WI38 (cell line): ENCODE measurements around the gene SP1.
A peak's percentile ranks its signal among the peaks of the same experiment; 100 is the strongest.
"Not testable (repeated sequence)": the region's sequence is repeated elsewhere in the genome, so short reads cannot be mapped to it uniquely, and the experiment has no call there.

ENCODE experiments used
- H3K4me3 ChIP-seq: 2 replicates; pipeline ENCODE4 v1.5.1; 2011; ENCODE audit warnings: low read depth, mild to moderate bottlenecking, control low read depth, low read length
- TF ChIP-seq, protein P1 (sequence below): IDR thresholded peaks from 2 replicates; pipeline ENCODE4 v1.5.1; 2012; ENCODE audit warnings: low read depth, mild to moderate bottlenecking, control low read depth, low read length

The SP1 gene

DNA sequence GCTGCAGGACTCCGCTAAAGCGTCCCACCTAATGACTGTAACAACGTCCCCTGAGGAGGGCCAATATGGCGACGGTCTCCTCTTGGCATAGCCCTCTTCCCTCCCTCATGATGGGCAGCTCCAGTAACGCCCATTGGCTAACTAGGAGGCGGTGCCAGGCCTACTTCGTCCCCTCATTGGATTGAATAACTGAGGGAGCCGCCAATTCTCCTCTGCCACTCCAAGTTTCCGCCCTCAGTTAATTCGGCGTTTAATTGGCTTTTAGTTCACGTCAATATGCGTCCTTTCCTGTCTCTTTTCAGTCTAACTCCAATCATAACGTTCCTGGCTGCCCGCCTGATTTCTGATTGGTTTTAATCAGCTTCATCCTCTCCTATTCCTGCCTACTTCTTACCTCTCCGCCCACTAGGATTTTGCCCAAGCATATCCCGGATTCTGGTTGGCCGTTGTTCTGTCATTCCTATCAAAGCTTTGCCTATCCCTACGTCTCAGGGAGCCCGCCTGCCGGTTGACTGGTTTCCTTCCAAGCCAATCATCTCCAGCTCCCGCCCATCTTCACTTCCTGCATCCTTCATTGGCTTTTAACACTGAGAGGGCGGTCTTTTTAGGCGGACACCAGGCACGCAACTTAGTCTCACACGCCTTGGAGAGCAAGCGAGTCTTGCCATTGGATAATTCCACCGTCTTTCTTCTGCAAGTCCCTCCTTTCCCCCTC, 430 bp upstream of the SP1 start:
- H3K4me3 ChIP-seq: peak overlapping the region; percentile 51
- TF ChIP-seq, protein P1, sequence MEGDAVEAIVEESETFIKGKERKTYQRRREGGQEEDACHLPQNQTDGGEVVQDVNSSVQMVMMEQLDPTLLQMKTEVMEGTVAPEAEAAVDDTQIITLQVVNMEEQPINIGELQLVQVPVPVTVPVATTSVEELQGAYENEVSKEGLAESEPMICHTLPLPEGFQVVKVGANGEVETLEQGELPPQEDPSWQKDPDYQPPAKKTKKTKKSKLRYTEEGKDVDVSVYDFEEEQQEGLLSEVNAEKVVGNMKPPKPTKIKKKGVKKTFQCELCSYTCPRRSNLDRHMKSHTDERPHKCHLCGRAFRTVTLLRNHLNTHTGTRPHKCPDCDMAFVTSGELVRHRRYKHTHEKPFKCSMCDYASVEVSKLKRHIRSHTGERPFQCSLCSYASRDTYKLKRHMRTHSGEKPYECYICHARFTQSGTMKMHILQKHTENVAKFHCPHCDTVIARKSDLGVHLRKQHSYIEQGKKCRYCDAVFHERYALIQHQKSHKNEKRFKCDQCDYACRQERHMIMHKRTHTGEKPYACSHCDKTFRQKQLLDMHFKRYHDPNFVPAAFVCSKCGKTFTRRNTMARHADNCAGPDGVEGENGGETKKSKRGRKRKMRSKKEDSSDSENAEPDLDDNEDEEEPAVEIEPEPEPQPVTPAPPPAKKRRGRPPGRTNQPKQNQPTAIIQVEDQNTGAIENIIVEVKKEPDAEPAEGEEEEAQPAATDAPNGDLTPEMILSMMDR: no peak

- TF ChIP-seq, protein P1: no peak
Measured at GRCh38 chr12:53380794-53381730, 1.1 kb downstream of the SP1 start.

DNA sequence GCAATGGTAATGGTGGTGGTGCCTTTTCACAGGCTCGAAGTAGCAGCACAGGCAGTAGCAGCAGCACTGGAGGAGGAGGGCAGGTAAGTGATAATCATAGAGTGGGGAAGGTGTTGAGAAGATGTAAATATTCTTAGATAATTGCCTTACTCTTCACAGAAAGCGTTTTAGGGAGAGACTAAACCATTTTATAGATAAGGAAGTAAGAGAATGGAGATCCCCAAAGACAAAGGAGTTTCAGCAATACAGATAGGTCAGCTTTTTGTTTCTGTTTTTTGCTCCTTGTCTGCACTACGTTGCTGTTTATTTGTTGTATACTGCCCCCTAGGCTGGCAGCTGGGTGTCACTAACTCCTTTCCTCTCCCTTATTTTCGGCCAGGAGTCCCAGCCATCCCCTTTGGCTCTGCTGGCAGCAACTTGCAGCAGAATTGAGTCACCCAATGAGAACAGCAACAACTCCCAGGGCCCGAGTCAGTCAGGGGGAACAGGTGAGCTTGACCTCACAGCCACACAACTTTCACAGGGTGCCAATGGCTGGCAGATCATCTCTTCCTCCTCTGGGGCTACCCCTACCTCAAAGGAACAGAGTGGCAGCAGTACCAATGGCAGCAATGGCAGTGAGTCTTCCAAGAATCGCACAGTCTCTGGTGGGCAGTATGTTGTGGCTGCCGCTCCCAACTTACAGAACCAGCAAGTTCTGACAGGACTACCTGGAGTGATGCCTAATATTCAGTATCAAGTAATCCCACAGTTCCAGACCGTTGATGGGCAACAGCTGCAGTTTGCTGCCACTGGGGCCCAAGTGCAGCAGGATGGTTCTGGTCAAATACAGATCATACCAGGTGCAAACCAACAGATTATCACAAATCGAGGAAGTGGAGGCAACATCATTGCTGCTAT, 2.0 kb downstream of the SP1 start:
- peak overlapping the region; percentile 53 for H3K4me3 ChIP-seq
- TF ChIP-seq, protein P1: 0 out of 2 replicates have a peak, but pooled peaks have one; percentile 17

More at GRCh38 chr12:53380794-53381730, 1.1 kb downstream of the SP1 start:
- H3K4me3 ChIP-seq: peak overlapping the region; percentile 53

GRCh38 chr12:53383258-53383657, 3.3 kb downstream of the SP1 start:
- H3K4me3 ChIP-seq: peak overlapping the region; percentile 37

DNA sequence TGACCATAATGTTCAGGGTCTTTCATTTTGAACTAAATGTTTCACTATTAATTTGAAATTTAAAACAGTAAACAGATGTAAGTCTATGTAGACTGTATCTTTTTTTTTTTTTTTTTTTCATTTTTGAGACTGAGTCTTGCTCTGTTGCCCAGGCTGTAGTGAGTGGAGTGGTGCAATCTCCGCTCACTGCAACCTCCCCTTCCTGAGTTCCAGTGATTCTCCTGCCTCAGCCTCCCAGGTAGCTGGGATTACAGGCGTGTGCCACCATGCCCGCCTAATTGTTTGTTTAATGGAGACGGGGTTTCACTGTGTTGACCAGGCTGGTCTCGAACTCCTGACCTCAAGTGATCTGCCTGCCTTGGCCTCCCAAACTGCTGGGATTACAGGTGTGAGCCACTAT, 6.4 kb downstream of the SP1 start:
- H3K4me3 ChIP-seq: not testable (repeated sequence)

More at GRCh38 chr12:53383258-53383657, 3.3 kb downstream of the SP1 start:
- TF ChIP-seq, protein P1: no peak

- no peak overlapping the region for H3K4me3 ChIP-seq
- TF ChIP-seq, protein P1: no peak
Measured at GRCh38 chr12:53388932-53389331, 9.0 kb downstream of the SP1 start.

DNA sequence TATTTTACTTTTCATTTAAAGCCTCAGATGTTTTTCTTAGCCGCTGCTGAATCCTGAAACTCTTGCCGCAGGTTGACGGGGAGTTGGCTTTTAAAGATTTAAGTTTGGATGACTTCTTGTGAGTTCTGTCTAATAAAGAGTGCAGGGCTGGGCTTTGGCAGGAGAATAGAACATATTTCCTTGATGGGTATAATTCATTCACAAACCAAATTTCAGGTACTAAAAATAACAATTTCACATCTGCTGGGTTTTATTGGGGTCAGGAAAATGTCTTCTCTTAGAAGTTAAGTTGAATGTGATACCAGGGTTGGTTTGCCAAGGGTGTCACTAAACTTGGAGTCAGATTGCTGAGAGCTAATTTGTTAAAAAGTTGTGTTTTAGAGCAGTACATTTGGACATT, 9.7 kb downstream of the SP1 start:
- H3K4me3 ChIP-seq: no peak overlapping the region
- TF ChIP-seq, protein P1: no peak
